ENCODE results near the gene STX18. TPM values are rescaled to one million over a fixed set of nuclear protein-coding genes. Genes with fewer than 3 reads are reported as not detected.
A peak's percentile ranks its signal among the peaks of the same experiment; 100 is the strongest.
"Not testable (repeated sequence)": the region's sequence is repeated elsewhere in the genome, so short reads cannot be mapped to it uniquely, and the experiment has no call there.

Gene STX18
- total RNA-seq, 1 donor from 2014 or later = 20.4 TPM

DNA sequence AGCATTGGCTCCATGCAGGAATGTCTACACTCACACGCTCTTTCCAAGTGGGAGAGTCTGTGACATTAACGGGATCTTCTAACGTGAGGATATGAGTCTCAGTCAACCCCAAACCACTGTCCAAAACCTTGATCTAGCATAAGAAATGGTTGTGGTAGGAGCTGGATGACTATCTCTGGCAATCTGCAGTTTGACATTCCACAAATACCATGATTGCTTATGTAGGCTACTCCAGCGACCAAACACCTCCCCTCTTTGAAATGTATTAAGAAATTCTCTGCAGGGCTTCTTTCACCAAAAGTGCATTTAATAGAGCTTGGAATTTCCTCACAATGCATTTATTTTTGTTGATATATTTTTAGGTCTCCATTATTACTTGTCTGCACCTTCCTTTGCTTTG is 14.1 kb upstream of the STX18 start:
- Histone ChIP-seq H3K4me1 (no peaks in the 10 kb centered on the region), H3K9me3 (no peaks in the 10 kb centered on the region), H3K4me3 (no peak overlapping the region), H3K27ac (no peak overlapping the region), H3K27me3 (no peaks in the 10 kb centered on the region), H3K36me3 (no peaks in the 10 kb centered on the region)
- no peak for TF ChIP-seq POLR2A (IDR thresholded peaks at IDR 0.05)
- TF ChIP-seq, protein P1, sequence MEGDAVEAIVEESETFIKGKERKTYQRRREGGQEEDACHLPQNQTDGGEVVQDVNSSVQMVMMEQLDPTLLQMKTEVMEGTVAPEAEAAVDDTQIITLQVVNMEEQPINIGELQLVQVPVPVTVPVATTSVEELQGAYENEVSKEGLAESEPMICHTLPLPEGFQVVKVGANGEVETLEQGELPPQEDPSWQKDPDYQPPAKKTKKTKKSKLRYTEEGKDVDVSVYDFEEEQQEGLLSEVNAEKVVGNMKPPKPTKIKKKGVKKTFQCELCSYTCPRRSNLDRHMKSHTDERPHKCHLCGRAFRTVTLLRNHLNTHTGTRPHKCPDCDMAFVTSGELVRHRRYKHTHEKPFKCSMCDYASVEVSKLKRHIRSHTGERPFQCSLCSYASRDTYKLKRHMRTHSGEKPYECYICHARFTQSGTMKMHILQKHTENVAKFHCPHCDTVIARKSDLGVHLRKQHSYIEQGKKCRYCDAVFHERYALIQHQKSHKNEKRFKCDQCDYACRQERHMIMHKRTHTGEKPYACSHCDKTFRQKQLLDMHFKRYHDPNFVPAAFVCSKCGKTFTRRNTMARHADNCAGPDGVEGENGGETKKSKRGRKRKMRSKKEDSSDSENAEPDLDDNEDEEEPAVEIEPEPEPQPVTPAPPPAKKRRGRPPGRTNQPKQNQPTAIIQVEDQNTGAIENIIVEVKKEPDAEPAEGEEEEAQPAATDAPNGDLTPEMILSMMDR (IDR thresholded peaks at IDR 0.05) = no peak
- no peak for TF ChIP-seq POLR2AphosphoS5 (IDR thresholded peaks at IDR 0.05; ENCODE audit: insufficient read depth in 1 of 2, low read depth in 1 of 2)
- no peak for DNase-seq (ENCODE audit: extremely low spot score in 2 of 2)
- intact Hi-C loops (cut with DNase I) = no loop called here

DNA sequence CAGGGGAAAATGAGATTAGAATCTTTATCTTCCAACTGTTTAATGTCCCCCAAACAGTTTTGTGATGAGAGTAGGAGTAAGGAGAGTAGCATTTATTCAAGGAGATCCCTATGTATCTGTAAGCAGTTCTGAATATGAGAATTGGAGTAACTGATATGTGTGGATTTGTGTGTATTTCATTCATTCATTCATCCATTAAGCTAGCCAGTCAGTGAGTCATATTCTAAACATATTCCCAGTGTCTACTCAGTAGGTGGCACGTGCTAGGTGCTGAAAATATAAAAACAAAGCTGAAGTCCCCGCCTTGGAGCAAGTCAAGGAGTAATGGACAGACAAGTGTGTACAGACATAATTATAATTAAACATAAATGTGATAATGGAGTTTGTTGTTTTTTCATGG is 12.4 kb upstream of the STX18 start:
- TF ChIP-seq POLR2A (IDR thresholded peaks at IDR 0.05) (no peak), POLR2AphosphoS5 (IDR thresholded peaks at IDR 0.05; ENCODE audit: insufficient read depth in 1 of 2, low read depth in 1 of 2) (no peak)
- TF ChIP-seq, protein P1 (IDR thresholded peaks at IDR 0.05) = no peak
- no peaks in the 10 kb centered on the region for H3K27me3 ChIP-seq
- peak in 1 of 2 donors; percentile 2 for DNase-seq (ENCODE audit: extremely low spot score in 2 of 2)
- H3K4me3 ChIP-seq = no peak overlapping the region
- H3K4me1 ChIP-seq = no peaks in the 10 kb centered on the region
- H3K9me3 ChIP-seq = no peaks in the 10 kb centered on the region
- no peaks in the 10 kb centered on the region for H3K36me3 ChIP-seq
- H3K27ac ChIP-seq = no peak overlapping the region
- intact Hi-C loops (cut with DNase I) = no loop called here

DNA sequence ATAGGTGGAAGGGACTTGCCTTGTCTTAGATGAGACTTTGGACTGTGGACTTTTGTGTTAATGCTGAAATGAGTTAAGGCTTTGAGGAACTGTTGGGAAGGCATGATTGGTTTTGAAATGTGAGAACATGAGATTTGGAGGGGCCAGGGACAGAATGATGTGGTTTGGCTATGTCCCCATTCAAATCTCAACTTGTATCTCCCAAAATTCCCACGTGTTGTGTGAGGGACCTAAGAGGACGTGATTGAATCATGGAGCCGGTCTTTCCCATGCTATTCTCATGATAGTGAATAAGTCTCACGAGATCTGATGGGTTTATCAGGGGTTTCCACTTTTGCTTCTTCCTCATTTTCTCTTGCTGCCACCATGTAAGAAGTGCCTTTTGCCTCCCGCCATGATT is 10.2 kb upstream of the STX18 start:
- H3K36me3 ChIP-seq; H3K4me3 ChIP-seq; intact Hi-C loops (cut with DNase I); H3K4me1 ChIP-seq; H3K27me3 ChIP-seq; H3K27ac ChIP-seq; H3K9me3 ChIP-seq: not testable (repeated sequence)
- DNase-seq (ENCODE audit: extremely low spot score in 2 of 2) = peak in 1 of 2 donors; percentile 11

DNA sequence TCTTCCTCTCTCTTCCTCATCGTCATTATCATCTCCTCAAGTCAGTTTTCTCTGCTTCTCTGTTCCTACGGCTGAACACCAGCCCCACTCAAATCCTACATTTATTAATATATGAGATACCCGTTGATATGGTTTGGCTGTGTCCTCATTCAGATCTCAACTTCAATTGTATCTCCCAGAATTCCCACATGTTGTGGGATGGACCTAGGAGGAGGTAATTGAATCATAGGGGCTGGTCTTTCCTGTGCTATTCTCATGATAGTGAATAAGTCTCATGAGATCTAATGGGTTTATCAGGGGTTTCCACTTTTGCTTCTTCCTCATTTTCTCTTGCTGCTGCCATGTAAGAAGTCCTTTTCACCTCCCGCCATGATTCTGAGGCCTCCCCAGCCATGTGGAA is 8.3 kb upstream of the STX18 start:
- H3K4me1 ChIP-seq; intact Hi-C loops (cut with DNase I); H3K27ac ChIP-seq; H3K9me3 ChIP-seq; H3K4me3 ChIP-seq; DNase-seq (ENCODE audit: extremely low spot score in 2 of 2); H3K27me3 ChIP-seq; H3K36me3 ChIP-seq: not testable (repeated sequence)

DNA sequence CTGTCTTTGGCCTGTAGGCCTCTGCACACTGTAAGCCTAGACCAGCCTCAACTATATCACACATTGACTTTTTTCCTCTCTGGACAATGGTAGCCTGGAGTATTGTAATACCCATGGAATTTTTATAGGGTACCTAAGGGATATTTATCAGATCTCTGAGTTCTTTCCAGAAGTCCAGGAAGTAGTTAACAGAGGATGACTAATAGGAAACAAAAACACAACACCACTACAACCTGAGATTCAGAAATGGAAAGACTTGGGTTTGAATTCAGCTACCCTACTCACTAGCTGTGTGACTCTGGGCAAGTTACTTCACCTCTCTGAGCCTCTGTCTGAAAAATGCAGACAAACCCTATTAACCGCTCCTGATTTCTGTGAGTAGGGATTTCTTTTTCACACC is 7.7 kb upstream of the STX18 start:
- intact Hi-C loops (cut with DNase I) = no loop called here
- DNase-seq (ENCODE audit: extremely low spot score in 2 of 2) = no peak
- H3K4me3 ChIP-seq = no peak overlapping the region
- TF ChIP-seq POLR2A (IDR thresholded peaks at IDR 0.05) = no peak
- no peak for TF ChIP-seq POLR2AphosphoS5 (IDR thresholded peaks at IDR 0.05; ENCODE audit: insufficient read depth in 1 of 2, low read depth in 1 of 2)
- TF ChIP-seq, protein P1 (IDR thresholded peaks at IDR 0.05) = no peak
- H3K9me3 ChIP-seq = no peaks in the 10 kb centered on the region
- H3K27me3 ChIP-seq = no peaks in the 10 kb centered on the region
- H3K4me1 ChIP-seq = no peaks in the 10 kb centered on the region
- H3K36me3 ChIP-seq = peaks cover 0 to 9% of the 10 kb centered on the region in 2 donors
- no peak overlapping the region for H3K27ac ChIP-seq

DNA sequence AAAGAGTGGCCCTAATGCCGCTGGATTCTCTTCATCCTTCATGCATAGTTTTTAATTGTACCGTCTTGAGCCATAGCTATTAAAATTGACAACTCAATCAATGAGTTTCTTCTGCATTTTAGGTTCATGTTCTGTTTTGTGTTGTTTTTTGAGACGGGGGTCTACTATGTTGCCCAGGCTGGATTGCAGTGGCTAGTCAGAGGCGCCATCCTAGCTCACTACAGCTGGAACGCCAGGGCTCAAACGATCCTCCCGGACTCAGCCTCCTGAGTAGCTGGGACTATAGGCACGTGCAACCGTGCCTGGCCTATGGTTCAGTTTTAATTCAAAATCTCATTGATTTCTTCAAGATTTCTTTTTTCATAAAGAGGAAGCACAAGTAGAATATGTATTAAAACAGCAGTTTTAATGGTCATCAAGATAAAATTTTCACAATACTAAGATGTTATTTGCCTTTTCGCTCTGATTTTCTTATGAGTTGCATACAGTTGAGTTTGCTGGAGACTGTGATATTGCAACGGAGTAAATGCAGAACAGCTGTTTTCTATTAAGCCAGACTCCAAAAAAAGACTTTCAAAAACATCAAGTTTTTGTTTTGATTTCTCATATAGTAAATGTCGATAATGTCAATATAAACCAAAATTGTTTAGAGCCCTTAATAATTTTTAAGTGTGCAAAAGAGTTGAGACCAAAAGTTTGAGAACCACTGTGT is 1.1 kb upstream of the STX18 start:
- Histone ChIP-seq H3K27me3 (no peaks in the 10 kb centered on the region), H3K4me3 (peak overlapping the region; percentile 84 to 100), H3K9me3 (no peaks in the 10 kb centered on the region), H3K27ac (peak overlapping the region; percentile 94), H3K4me1 (peaks cover 53% of the 10 kb centered on the region), H3K36me3 (peaks cover 0 to 6% of the 10 kb centered on the region in 2 donors)
- intact Hi-C loops (cut with DNase I) = no loop called here
- no peak for DNase-seq (ENCODE audit: extremely low spot score in 2 of 2)
- TF ChIP-seq, protein P1 (IDR thresholded peaks at IDR 0.05) = no peak
- TF ChIP-seq POLR2AphosphoS5 (IDR thresholded peaks at IDR 0.05; ENCODE audit: insufficient read depth in 1 of 2, low read depth in 1 of 2) (no peak), POLR2A (IDR thresholded peaks at IDR 0.05) (no peak)
